Neural progenitor cell (in vitro differentiated cells): ENCODE data around the gene LSM8. TPM values are rescaled to one million over a fixed set of nuclear protein-coding genes. Genes with fewer than 3 reads are reported as not detected.

Experiments
- DNase-seq: peaks from one replicate; pipeline ENCODE4 v3.0.0-alpha.2; 2016; ENCODE audit warnings: low spot score
- H2AFZ ChIP-seq: fragments of 200-600 bp; sonication (generic); replicated peaks from 2 replicates; pipeline ENCODE4 v1.6.1; 2016; ENCODE audit warnings: antibody characterized with exemption
- H3F3A ChIP-seq: fragments of 200-600 bp; sonication (generic); 2 replicates; pipeline ENCODE4 v1.6.1; 2016; ENCODE audit warnings: antibody characterized with exemption, low read depth
- H3K27ac ChIP-seq: fragments of 200-600 bp; sonication (generic); 2 replicates; pipeline ENCODE4 v1.5.1; 2016; ENCODE audit warnings: mild to moderate bottlenecking
- H3K27me3 ChIP-seq: fragments of 200-600 bp; sonication (generic); 2 replicates; pipeline ENCODE4 v1.6.1; 2016; ENCODE audit warnings: mild to moderate bottlenecking, moderate library complexity
- H3K36me3 ChIP-seq: fragments of 200-600 bp; sonication (generic); 2 replicates; pipeline ENCODE4 v1.5.1; 2016
- H3K4me1 ChIP-seq: fragments of 200-600 bp; sonication (generic); 2 replicates; pipeline ENCODE4 v1.6.1; 2016; ENCODE audit warnings: mixed run types
- H3K4me2 ChIP-seq: fragments of 200-600 bp; sonication (generic); 2 replicates; pipeline ENCODE4 v1.6.1; 2016
- H3K4me3 ChIP-seq: fragments of 200-600 bp; sonication (generic); 2 replicates; pipeline ENCODE4 v1.5.1; 2016
- H3K79me2 ChIP-seq: fragments of 200-600 bp; sonication (generic); 2 replicates; pipeline ENCODE4 v1.6.1; 2016; ENCODE audit warnings: low read depth
- H3K9ac ChIP-seq: fragments of 200-600 bp; sonication (generic); 2 replicates; pipeline ENCODE4 v1.6.1; 2016
- H3K9me3 ChIP-seq: fragments of 200-600 bp; sonication (generic); 2 replicates; pipeline ENCODE4 v1.5.1; 2016; ENCODE audit warnings: low read depth
- H4K20me1 ChIP-seq: fragments of 200-600 bp; sonication (generic); 2 replicates; pipeline ENCODE4 v1.6.1; 2016; ENCODE audit warnings: low read depth
- H3K27ac Mint-ChIP-seq: 3 replicates; pipeline ENCODE4 v1.8.0; 2021; ENCODE audit warnings: mixed read lengths
- H3K27me3 Mint-ChIP-seq: 2 replicates; pipeline ENCODE4 v1.8.0; 2022; ENCODE audit warnings: low read depth, mild to moderate bottlenecking, inconsistent platforms, moderate library complexity, mixed read lengths; ENCODE audit not compliant: insufficient read depth
- H3K36me3 Mint-ChIP-seq: 3 replicates; pipeline ENCODE4 v1.8.0; 2021; ENCODE audit warnings: mixed read lengths
- H3K4me1 Mint-ChIP-seq: 3 replicates; pipeline ENCODE4 v1.8.0; 2021; ENCODE audit warnings: mixed read lengths
- H3K4me3 Mint-ChIP-seq: 3 replicates; pipeline ENCODE4 v1.8.0; 2021; ENCODE audit warnings: mild to moderate bottlenecking, moderate library complexity, mixed read lengths
- H3K9me3 Mint-ChIP-seq: 3 replicates; pipeline ENCODE4 v1.8.0; 2020; ENCODE audit warnings: mixed read lengths
- EZH2 ChIP-seq: fragments of 200-600 bp; sonication (generic); IDR thresholded peaks from 2 replicates; pipeline ENCODE4 v1.6.1; 2017; ENCODE audit warnings: antibody characterized with exemption, mild to moderate bottlenecking, moderate library complexity
- EZH2phosphoT487 ChIP-seq: fragments of 200-600 bp; sonication (generic); IDR thresholded peaks from 2 replicates; pipeline ENCODE4 v1.6.1; 2017; ENCODE audit warnings: antibody characterized with exemption
- total RNA-seq: library from RNA; depleted of rRNA; stranded (reverse); fragments of >200 nt; gene quantifications from 2 replicates; pipeline ENCODE4 v1.2.3, GENCODE V29; 2015; ENCODE audit warnings: low replicate concordance
- TF ChIP-seq, protein P1 (sequence below): fragments of 200-600 bp; sonication (generic); IDR thresholded peaks from 2 replicates; pipeline ENCODE4 v1.5.1; 2017; ENCODE audit warnings: antibody characterized with exemption, mild to moderate bottlenecking

Gene LSM8
- total RNA-seq, 1 donor from 2014 or later: 84.7 TPM

GRCh38 chr7:118142012-118142411, 42.0 kb upstream of the LSM8 start:
- TF ChIP-seq EZH2phosphoT487: no peak
- TF ChIP-seq EZH2: no peak
- TF ChIP-seq, protein P1, sequence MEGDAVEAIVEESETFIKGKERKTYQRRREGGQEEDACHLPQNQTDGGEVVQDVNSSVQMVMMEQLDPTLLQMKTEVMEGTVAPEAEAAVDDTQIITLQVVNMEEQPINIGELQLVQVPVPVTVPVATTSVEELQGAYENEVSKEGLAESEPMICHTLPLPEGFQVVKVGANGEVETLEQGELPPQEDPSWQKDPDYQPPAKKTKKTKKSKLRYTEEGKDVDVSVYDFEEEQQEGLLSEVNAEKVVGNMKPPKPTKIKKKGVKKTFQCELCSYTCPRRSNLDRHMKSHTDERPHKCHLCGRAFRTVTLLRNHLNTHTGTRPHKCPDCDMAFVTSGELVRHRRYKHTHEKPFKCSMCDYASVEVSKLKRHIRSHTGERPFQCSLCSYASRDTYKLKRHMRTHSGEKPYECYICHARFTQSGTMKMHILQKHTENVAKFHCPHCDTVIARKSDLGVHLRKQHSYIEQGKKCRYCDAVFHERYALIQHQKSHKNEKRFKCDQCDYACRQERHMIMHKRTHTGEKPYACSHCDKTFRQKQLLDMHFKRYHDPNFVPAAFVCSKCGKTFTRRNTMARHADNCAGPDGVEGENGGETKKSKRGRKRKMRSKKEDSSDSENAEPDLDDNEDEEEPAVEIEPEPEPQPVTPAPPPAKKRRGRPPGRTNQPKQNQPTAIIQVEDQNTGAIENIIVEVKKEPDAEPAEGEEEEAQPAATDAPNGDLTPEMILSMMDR: no peak
- Histone ChIP-seq H3K36me3 (no peaks in the 10 kb centered on the region), H3K4me1 (peaks cover 8% of the 10 kb centered on the region), H3K79me2 (no peaks in the 10 kb centered on the region), H4K20me1 (no peaks in the 10 kb centered on the region), H3F3A (no peaks in the 10 kb centered on the region), H3K9ac (no peak overlapping the region), H3K4me2 (no peak overlapping the region), H3K9me3 (no peaks in the 10 kb centered on the region), H3K27me3 (no peaks in the 10 kb centered on the region), H2AFZ (no peak overlapping the region), H3K27ac (no peak overlapping the region), H3K4me3 (no peak overlapping the region)
- Mint-ChIP-seq H3K4me1 (no peaks in the 10 kb centered on the region), H3K4me3 (no peak overlapping the region), H3K36me3 (no peaks in the 10 kb centered on the region), H3K9me3 (no peaks in the 10 kb centered on the region), H3K27me3 (peaks cover 2% of the 10 kb centered on the region), H3K27ac (no peak overlapping the region)
- no peak for DNase-seq

DNA sequence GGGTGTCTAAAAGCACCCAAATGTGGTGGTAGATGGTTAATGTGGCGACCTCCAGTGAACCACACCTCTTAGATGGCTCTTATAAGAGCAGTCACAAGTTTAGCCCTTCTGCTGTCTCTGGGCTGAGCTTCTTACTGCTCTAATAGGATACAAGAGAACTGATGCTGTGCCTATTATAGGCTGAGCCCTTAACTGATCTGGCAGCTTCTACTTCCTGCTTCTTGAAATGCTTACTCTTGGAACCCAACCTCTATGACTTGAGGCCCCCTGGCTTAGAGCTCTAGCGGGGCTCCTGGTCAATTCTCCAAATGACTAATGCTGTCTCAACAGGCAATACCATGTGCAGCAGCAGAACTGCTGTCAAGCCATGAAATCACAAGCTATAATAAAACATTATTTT, 35.0 kb upstream of the LSM8 start:
- Mint-ChIP-seq H3K27ac (no peak overlapping the region), H3K27me3 (no peaks in the 10 kb centered on the region), H3K9me3 (no peaks in the 10 kb centered on the region), H3K4me3 (no peak overlapping the region), H3K4me1 (peaks cover 6% of the 10 kb centered on the region), H3K36me3 (no peaks in the 10 kb centered on the region)
- H4K20me1 ChIP-seq: no peaks in the 10 kb centered on the region
- H3K9me3 ChIP-seq: no peaks in the 10 kb centered on the region
- no peak for DNase-seq
- no peaks in the 10 kb centered on the region for H3K27me3 ChIP-seq
- H3K27ac ChIP-seq: no peak overlapping the region
- H3K4me1 ChIP-seq: peaks cover 13% of the 10 kb centered on the region
- no peak overlapping the region for H2AFZ ChIP-seq
- no peak overlapping the region for H3K4me3 ChIP-seq
- no peaks in the 10 kb centered on the region for H3K79me2 ChIP-seq
- H3K9ac ChIP-seq: no peak overlapping the region
- no peak overlapping the region for H3K4me2 ChIP-seq
- TF ChIP-seq EZH2phosphoT487: no peak
- no peaks in the 10 kb centered on the region for H3F3A ChIP-seq
- no peaks in the 10 kb centered on the region for H3K36me3 ChIP-seq

DNA sequence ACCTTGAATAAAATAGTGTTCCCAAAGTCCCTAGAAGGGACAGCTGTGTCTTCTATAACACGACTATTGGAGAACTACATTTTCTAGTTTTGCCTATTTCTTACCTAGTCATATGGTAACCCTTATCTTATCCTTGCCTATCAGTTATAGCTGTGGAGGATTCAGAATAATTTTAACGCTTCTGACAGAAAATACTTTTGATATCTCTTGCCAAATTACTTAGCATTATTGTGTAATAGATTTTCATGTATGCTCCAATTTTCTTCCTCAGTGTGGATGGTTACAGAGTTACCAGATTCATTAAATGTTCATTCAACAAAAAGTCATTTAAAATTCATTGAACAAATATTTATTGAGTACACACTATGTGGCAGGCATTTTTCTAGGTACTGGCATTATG, 34.6 kb upstream of the LSM8 start:
- TF ChIP-seq, protein P1: no peak
- TF ChIP-seq EZH2phosphoT487: no peak
- no peak for TF ChIP-seq EZH2
- DNase-seq: no peak
- no peaks in the 10 kb centered on the region for H3K79me2 ChIP-seq

DNA sequence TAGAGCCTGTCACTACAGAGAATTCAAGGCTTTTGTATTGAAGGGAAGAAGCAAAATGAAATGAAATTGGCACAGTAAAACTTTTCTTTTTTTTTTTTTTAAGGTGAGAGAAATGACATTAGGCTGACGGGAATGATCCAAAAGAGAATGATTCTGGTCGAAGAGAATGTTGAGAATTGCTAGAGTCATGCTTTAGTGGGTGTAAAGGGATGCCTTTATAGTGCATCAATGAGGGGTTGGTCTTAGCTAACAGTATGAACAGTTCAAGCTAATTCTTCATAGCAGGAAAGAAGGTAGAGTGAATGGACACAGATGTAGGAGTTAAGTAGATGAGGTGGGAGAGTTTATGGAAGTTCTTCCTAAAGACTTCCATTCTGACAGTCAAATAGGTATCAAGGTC, 32.3 kb upstream of the LSM8 start:
- H3K27ac Mint-ChIP-seq: no peak overlapping the region
- H3K27me3 ChIP-seq: no peaks in the 10 kb centered on the region
- TF ChIP-seq, protein P1: no peak
- TF ChIP-seq EZH2phosphoT487: no peak
- no peak for TF ChIP-seq EZH2

More for the DNA sequence above, 34.6 kb upstream of the LSM8 start:
- H3K4me1 Mint-ChIP-seq: peaks cover 6% of the 10 kb centered on the region
- no peaks in the 10 kb centered on the region for H3K36me3 ChIP-seq
- no peak overlapping the region for H3K4me2 ChIP-seq
- H3K4me3 ChIP-seq: no peak overlapping the region
- no peaks in the 10 kb centered on the region for H3K9me3 Mint-ChIP-seq
- H3K4me3 Mint-ChIP-seq: no peak overlapping the region
- H3K27me3 Mint-ChIP-seq: no peaks in the 10 kb centered on the region
- peaks cover 13% of the 10 kb centered on the region for H3K4me1 ChIP-seq
- no peaks in the 10 kb centered on the region for H4K20me1 ChIP-seq
- no peaks in the 10 kb centered on the region for H3K27me3 ChIP-seq
- no peaks in the 10 kb centered on the region for H3K9me3 ChIP-seq
- H3F3A ChIP-seq: no peaks in the 10 kb centered on the region
- no peak overlapping the region for H2AFZ ChIP-seq
- no peak overlapping the region for H3K9ac ChIP-seq
- H3K27ac ChIP-seq: no peak overlapping the region
- H3K36me3 Mint-ChIP-seq: no peaks in the 10 kb centered on the region
- no peak overlapping the region for H3K27ac Mint-ChIP-seq

More for the DNA sequence above, 32.3 kb upstream of the LSM8 start:
- Histone ChIP-seq H3K4me3 (no peak overlapping the region), H3K4me1 (peaks cover 13% of the 10 kb centered on the region), H3K79me2 (no peaks in the 10 kb centered on the region), H4K20me1 (no peaks in the 10 kb centered on the region), H2AFZ (no peak overlapping the region), H3K27ac (no peak overlapping the region), H3F3A (no peaks in the 10 kb centered on the region), H3K9me3 (no peaks in the 10 kb centered on the region), H3K36me3 (no peaks in the 10 kb centered on the region), H3K4me2 (peak overlapping the region; percentile 4), H3K9ac (no peak overlapping the region)
- no peak for DNase-seq
- no peak overlapping the region for H3K4me3 Mint-ChIP-seq
- H3K4me1 Mint-ChIP-seq: peaks cover 6% of the 10 kb centered on the region
- no peaks in the 10 kb centered on the region for H3K36me3 Mint-ChIP-seq
- no peaks in the 10 kb centered on the region for H3K27me3 Mint-ChIP-seq
- no peaks in the 10 kb centered on the region for H3K9me3 Mint-ChIP-seq
